Inflammatory macrophage treated with lipopolysaccharide for 1 hour (primary cell): Measurements from ENCODE around the gene VIPR2.
"Not testable (repeated sequence)": the region's sequence is repeated elsewhere in the genome, so short reads cannot be mapped to it uniquely, and the experiment has no call there.

Experiments used
- DNase-seq, 2 donors: peaks; one replicate each; pipeline ENCODE4 v3.0.0-alpha.2; 2020 to 2022

Gene VIPR2

DNA sequence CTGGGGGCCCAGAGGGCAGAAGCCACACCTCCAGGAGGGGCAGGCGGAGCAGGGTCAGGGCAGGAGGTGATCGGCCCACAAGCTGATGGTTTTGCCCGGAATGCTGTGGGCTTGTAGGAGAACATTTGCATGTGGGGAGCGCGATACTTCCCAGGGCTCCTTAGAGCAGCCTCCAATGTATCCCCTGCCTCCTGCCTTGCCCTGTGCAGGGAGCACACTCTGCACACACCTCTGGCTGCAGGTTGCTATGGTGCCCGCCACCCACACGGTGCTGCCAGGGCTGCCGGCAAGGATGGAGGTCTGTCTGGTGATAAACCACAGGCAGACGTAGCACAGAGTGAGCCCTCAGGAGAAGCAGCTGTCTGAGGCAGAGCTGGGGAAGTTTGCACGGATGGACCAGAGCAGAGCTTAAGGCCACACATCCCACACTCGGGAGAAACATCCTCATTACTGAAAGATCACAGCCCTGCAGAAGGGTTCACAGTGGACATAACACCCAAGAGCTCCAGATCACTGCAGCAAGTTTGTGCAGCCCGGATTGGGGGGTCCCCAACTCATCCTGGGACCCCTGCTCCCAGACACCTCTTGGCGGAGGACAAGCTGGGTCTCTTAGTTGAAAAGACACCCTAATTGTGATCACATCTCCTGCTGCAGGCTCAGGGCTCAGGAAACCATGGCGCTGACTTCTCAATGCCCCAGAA is 41.8 kb downstream of the VIPR2 start:
- no peak for DNase-seq

DNA sequence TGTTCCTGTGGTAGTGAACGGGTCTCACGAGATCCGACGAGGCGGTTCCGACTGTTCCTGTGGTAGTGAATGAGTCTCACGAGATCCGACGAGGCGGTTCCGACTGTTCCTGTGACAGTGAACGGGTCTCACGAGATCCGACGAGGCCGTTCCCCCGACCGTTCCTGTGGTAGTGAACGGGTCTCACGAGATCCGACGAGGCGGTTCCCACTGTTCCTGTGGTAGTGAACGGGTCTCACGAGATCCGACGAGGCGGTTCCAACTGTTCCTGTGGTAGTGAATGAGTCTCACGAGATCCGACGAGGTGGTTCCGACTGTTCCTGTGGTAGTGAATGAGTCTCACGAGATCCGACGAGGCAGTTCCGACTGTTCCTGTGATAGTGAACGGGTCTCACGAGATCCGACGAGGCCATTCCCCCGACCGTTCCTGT is 43.0 kb downstream of the VIPR2 start:
- DNase-seq = not testable (repeated sequence)

DNA sequence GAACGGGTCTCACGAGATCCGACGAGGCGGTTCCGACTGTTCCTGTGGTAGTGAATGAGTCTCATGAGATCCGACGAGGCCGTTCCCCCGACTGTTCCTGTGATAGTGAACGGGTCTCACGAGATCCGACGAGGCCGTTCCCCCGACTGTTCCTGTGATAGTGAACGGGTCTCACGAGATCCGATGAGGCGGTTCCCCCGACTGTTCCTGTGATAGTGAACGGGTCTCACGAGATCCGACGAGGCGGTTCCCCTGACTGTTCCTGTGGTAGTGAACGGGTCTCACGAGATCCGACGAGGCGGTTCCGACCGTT is 43.6 kb downstream of the VIPR2 start:
- DNase-seq = not testable (repeated sequence)

DNA sequence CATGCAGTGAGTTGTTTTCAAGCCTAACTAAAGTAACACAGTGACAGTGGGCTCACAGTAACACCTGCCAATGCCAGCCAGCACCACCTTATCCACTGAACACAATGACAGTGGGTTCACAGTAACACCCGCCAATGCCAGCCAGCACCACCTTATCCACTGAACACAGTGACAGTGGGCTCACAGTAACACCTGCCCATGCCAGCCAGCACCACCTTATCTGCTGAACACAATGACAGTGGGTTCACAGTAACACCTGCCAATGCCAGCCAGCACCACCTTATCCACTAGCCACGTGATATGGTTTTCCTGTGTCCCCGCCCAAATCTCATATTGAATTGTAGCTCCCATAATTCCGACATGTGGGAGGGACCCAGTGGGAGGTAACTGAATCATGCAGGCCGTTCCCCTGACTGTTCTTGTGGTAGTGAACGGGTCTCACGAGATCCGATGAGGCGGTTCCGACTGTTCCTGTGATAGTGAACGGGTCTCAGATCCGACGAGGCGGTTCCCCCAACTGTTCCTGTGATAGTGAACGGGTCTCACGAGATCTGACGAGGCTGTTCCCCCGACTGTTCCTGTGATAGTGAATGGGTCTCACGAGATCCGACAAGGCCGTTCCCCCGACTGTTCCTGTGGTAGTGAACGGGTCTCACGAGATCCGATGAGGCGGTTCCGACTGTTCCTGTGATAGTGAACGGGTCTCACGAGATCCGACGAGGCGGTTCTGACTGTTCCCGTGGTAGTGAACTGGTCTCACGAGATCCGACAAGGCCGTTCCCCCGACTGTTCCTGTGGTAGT is 44.2 kb downstream of the VIPR2 start:
- DNase-seq = not testable (repeated sequence)

DNA sequence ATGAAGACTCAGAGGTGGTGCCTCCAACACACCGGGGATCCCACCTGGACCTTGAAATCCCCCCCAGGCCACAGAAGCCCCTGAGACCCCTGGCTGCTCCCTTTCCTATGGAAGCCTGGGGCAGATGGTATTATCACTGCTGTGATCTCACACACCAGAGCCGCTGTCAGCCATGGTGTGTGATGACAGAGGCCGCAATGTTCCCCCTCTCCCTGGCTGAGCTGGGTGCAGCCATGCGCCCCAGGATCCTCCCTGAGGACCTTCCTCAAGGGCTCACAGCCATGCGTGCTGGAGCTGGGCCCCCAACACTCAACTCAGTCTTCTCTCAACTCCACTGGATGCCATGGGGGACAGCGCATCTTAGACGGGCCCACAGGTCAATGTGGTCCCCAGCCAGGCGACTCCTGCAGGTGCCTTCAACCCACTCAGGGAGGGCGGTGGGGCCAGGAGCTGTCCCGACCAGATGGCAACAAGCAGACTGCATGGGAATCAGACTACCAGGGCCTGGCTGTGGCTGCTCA is 44.9 kb downstream of the VIPR2 start:
- DNase-seq = no peak

DNA sequence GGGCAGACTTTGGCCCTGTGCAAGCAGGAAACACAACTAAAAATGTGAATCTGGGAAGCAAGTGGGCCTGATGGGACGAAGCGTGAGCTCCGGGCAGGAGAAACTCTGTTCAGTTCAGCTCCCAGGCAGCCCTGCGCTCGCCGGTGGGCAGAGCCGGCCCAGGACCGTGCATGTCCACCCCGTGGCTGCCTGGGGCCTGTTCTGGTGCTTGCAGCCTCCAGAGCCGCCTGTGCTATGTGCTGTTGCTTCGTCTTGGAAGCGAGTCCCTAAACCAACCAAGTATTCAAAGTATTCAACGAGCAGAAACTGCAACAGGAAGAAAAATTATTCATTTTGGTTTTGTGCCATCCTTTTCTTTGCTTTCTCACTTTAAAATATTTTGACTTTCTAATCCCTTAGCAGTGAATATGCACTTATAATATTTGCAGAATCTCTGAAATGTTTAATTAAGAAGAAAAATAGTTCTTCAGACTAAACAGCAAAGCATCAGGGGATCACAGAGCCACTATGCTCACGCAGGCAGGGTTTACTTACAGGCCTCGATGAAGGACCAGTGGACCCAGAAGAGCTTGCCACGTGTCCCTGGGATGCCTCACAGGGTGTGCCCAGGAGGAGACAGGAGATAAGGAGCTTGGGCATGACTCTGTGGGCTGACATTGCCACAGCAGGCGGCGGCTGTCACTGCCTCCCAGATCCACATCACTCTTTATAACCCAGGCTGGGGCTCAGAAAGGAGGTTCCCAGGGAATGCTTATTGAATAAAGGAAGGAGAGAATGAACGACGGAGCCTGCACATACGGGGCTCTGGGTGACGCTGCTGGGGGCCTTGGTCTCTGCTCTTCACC is 45.6 kb downstream of the VIPR2 start:
- no peak for DNase-seq

DNA sequence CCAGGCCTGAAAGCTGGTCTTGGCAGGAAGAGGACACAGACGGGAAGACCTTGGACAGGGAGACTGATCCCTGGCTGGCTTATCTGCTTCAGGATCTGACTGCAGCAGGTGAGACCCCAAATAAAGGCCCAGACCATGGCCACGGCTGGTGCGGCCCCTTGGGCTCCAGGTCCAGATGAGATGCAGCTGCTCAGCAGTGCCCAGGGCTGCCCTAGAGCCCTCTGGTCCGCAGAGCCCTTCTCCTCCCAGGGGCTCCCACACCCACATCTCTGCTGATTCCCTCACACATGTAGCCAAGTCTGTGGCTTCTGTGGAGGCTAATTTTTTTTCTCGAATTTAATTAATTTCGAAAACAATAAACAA is 46.3 kb downstream of the VIPR2 start:
- DNase-seq = no peak

DNA sequence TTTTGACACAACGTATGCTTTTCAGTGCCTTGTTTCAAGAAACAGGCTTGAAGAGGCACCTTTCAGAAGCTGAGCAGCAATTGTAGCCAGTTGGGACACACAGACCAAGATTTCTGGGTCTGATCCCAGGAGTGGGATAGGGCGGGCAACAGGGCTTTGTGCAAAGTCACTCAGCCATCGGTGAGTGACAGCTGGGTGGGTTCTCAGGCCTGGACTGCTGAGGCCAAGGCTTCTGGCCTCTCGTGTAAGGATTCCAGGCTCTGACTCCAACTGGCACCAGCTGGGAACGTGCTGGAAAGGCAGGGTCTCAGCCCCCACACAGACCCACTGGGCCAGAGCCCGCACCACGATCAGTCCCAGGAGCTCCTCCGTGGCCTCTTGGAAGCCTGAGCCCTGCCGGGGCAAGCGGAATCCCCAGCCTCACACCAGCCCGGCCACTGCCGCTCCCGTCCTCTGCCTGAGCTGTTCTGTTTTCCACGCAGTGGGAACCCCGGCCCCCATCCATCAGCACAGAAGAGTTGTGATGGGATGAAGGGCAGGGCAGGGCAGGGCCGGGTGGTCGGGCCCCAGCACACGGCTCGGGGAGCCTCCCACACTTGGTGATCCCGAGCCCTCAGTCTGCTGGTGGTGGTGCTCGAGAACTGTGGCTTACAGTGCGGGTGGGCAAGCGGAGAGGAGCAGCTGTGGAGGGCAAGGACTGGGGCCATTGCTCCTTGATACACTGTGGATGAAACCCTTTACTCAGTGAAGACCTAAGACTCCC is 46.8 kb downstream of the VIPR2 start:
- no peak for DNase-seq

DNA sequence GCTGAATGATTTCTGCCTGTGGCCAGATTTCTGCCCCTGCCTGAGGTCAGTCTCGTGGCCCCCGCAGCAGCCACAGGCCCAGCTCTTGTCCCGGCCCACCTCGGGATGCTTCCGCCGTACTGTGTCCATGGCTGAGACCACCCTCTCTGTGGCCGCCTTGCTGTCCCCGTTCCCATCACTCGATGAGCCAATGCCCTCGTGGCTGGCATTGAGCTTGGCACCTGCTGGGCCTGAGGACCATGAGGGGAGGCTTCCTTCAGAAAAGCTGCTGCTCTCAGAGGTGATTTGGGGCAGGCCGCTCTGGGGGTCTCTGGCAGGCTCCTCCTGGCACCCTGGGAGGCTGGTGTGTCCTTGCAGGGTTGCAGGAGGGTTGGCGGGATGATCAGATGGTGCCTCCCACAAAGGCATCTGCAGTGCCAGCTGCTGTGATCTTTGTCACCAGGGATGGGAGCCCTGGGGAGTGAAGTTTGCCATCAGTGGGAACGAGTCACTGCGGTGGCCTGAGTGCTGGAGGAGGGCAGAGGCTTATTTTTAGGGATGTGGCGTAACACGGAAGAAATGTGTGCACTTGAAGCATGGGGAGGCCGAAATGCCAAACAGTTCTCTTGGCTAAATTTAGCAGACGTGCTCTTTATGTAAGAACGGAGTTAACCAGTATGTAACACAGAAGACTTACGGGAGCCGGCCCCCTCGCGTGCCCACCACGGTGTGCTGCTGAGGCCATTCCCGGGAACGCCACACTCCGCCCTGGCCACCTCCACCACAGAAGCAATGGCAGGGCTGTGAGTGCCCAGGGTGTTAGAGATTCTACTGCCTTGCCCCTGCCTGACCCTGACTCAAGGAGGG is 47.7 kb downstream of the VIPR2 start:
- DNase-seq = no peak

DNA sequence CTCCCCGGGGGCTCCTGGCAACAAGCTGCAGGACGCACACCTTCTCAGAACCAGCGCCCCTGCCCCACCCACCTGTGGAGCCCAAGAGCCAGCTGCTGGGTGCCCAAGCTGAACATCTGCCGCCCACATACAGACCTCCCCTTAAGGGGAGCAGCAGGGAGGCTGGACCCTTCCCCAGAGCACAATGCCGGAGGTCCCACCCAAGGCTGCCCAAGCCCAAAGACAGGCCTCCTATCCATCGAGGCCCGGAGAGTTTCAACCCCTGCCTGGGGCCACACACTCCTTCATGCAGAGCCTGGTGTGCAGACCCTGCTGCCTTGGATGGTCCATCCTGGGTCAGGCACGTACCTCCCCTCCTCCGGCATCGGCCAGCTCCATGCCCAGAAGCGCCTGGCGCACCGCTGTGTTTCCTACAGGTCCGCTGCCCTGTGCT is 48.7 kb downstream of the VIPR2 start:
- no peak for DNase-seq

DNA sequence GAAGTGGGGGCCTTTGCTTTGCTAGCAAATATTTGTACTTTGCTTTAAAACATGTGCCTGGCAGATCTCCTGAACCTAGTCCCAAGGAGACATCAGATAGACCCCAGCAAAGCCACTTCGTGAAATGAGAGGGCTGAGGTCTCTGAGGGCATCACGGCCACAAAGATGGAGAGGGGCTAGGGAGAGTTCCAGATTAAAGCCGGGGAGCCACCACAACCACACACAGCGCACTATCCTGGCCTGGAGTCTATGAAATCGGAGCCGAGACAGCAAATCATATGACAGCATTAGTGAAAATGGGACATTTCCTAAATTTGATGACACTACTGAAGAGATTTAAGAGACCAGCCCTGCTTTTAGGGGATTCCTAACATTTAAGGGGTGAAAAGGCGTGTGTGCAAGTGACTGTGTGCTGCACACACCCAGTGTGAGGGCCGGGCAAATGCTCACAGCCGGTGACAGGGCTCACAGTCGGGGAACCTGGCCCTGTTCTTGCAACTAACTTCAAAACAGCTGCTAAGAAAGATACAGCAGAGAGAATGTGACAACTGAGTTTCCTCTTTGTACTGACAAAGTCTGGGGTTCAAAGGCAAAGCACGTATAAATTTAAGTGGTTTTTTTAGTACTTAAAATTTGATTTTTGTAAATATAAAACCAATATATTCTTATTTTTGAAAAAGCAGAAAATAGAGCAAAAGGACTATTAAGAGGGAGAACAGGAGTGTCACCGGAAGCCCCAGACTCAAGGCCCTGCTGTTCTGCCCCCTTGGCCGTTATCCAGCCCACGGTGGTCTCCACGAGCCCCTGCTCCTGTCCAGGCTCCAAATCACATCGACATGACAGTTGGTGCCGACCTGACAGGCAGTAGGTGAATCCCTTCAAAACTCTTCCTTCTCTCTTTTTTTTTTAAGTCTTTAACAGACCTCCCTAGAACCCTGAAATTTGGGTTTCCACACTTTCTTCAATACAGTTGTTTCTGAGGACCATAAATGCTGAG is 49.5 kb downstream of the VIPR2 start:
- DNase-seq = no peak

DNA sequence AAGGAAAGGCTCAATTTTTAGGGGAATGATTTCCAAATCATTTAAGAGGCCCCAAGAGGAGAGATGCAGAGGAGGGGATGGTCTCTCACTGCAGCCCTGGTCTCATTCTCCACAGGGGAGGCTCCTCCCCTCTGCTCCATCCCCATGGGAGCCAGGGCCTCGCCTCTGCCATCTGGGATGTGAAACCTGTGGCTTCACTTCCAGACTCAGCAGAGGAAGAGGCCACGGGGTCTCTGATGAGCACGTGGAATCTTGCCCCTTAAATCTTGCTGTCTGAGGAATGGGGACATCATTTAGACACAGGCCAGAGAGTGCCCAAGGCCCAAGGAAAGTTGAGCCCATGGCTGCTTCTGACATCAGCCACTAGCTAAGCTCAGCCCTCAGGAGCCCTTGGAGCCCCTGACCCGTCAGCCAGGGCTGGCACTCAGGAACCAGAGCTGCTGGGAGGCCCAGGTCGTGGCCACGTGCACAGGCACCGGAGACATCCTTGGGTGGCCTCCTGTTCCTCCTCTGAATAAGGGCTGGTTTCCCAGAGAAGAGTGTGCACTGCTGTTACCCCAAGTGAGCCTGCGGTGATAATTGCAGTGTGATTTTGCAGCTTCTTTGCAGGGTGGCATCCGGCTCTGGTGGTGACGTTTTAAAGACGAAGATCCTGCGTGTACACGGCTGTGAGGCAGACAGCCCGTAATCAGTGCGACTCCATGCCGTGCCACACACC is 50.5 kb downstream of the VIPR2 start:
- DNase-seq = no peak

DNA sequence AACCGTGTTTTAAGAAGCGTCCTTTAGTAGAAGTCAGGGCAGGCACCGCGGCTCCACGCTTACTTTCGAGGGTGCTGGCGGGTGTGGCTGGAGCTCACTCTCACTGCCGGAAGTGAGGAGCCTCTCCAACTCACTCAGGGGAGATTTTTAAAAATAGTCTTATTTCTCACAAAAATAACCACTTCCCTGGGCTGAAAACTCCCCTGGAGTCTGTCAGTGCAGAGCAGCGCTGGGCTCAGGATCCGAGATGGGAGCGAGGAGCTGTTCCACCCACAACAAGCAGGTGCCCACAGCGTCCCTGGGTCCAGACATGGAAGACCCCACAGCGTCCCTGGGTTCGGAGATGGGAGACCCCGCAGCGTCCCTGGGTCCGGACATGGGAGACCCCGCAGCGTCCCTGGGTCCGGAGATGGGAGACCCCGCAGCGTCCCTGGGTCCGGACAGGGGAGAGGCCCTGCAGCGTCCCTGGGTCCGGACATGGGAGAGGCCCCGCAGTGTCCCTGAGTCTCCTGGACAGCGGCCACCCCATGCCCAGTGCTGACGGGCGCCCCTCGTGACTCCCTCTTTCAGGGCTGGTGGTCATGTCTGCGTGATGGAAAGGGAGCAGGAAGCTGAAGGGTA is 51.2 kb downstream of the VIPR2 start:
- DNase-seq = no peak

DNA sequence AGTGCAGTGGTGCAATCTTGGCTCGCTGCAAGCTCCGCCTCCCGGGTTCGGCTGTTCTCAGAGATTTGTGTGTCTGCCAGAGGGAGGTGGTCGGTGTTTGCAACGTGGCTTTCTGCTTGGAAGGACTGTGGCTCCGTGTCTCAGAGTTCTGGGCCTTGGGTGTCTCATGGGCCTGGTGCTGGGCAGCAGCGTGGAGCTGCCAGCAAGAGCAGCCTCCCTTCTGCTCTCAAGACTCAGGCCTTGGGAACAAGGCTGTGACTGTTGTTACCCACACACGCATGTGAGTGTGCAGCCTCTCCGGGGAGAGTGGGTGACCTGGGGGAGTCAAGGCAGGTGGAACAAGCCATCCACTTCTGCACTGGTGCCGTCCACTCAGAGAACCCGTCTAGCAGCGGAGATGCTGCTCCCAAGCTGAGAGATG is 52.0 kb downstream of the VIPR2 start:
- DNase-seq = no peak

DNA sequence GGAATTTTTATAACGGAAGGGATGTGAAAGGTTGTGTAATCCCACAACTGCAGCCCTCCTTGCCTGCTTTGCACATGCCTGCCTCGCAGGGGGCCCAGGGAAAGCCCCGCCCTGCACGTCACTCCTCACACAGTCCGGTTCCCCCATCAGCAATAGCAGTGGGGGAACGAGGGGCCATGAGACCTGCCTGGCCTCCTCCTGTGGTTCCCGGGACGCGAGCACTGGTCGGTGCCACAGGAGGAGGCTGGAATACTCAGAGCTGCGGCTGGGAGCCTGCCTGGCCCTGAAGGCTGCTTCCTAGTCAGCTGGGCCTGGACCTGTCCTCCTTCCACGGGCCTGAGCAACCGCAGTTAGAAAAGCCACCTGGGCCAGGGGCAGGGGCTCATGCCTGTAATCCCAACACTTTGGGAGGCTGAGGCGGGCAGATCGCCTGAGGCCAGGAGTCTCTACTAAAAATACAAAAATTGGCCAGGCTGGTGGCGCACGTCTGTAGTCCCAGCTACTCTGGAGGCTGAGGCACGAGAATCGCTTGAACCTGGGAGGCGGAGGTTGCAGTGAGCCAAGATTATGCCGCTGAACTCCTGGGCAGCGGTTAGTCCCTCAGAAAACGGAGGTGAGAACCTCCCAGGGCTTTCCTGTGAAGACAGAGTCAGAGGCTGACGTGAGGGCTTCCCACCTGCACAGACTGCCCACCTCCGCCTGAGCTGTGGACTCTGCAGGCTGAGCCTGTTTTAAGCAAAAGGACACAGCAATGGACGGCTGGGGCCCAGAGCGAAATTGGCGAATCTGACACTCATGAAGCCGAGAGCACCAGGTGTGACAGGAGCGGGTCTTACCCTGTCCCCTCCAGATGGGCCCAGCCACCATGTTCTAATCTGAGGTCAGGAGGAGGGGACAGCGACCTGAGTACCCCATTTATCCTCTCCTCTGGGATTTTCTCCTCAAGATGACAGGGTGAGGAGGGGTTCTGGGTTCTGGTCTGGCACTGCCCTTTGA is 52.9 kb downstream of the VIPR2 start:
- DNase-seq = no peak

DNA sequence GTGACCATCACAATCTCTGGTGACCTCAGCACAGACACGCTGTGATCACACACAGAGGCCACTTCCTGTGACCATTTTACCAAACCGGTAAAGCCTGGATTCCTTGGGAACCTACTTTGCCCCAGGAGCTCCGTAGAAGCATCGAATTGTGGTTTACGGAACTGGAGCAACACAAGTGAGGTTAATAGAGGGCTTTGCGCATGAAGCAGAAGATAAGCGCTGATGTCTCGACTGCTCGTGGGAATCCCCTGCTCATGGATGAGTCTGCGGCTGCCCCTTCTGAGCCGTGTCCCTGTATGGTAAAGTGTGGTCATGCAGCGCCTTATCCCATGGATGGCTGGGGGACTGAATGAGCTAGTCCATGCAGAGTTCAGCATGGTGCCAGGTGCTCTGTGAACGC is 53.6 kb downstream of the VIPR2 start:
- DNase-seq = no peak

DNA sequence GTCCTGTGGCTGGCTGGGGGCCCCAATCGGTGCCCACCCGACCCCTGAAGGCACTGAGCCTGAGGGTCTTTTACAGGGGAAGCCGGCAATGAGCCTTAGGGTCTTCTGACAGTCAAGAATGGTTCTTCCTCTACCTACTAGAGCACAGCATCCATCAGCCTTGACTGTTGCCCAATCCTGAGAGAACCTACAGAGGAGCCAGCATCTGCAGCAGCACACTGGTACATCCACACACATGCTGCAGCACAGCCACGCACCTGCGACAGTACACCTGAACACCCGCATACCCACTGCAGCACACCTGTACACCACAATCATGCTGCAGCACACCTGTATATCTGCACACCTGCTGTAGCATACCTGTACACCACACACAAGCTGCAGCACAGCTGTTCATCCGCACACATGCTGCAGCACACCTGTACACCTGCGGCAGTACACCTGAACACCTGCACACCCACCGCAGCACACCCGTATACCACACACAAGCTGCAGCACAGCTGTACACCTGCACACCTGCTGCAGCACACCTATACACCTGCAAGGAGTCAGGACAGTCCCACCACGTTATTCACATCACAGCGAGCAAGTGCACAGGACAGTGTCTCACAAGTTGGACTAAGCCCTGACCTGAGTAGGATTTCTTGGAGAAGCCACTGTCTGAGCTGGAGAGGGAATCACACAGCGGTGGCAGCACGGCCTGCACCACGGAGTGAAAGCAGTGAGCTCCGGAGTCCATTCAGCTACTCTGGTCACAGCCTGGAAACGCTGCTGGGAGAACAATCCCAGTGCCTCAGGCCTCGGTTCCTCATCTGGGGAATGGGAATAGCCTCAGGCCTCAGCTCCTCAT is 56.4 kb downstream of the VIPR2 start:
- DNase-seq = no peak
